Trophoblast cell (in vitro differentiated cells and primary cell): Measurements from ENCODE around the gene FEZF2.

ENCODE experiments used
- DNase-seq, 2 donors: peaks; one replicate each; pipeline ENCODE4 v3.0.0-alpha.2; 2016
- H2AFZ ChIP-seq: 2 replicates; pipeline ENCODE4 v1.6.1; 2013; ENCODE audit warnings: low read length, moderate library complexity, mild to moderate bottlenecking; ENCODE audit not compliant: insufficient read depth, poor library complexity
- H2AK5ac ChIP-seq: 2 replicates; pipeline ENCODE4 v1.6.1; 2013; ENCODE audit warnings: mild to moderate bottlenecking, low read length
- H2BK120ac ChIP-seq: 2 replicates; pipeline ENCODE4 v1.6.1; 2013; ENCODE audit warnings: low read length, mild to moderate bottlenecking, moderate library complexity; ENCODE audit not compliant: insufficient read depth, poor library complexity
- H2BK12ac ChIP-seq: 2 replicates; pipeline ENCODE4 v1.6.1; 2013; ENCODE audit warnings: mild to moderate bottlenecking, low read length, moderate library complexity
- H2BK5ac ChIP-seq: 2 replicates; pipeline ENCODE4 v1.6.1; 2013; ENCODE audit warnings: low read length, low read depth, moderate library complexity, mild to moderate bottlenecking; ENCODE audit not compliant: poor library complexity
- H3K14ac ChIP-seq: 2 replicates; pipeline ENCODE4 v1.6.1; 2013; ENCODE audit warnings: mild to moderate bottlenecking, low read length
- H3K18ac ChIP-seq: 2 replicates; pipeline ENCODE4 v1.6.1; 2013; ENCODE audit warnings: mild to moderate bottlenecking, low read length
- H3K23ac ChIP-seq: 2 replicates; pipeline ENCODE4 v1.6.1; 2013; ENCODE audit warnings: low read length
- H3K27ac ChIP-seq: 2 replicates; pipeline ENCODE4 v1.5.1; 2013; ENCODE audit warnings: low read depth, mild to moderate bottlenecking, inconsistent platforms, low read length, moderate library complexity
- H3K27me3 ChIP-seq: 2 replicates; pipeline ENCODE4 v1.6.1; 2013; ENCODE audit warnings: inconsistent platforms, mild to moderate bottlenecking, low read length, moderate library complexity; ENCODE audit not compliant: insufficient read depth
- H3K36me3 ChIP-seq, 2 experiments: 1 replicate in 1 of 2; 2 replicates in 1 of 2; pipeline ENCODE4 v1.6.1; 2013; ENCODE audit warnings: low read length in 2 of 2, mild to moderate bottlenecking in 2 of 2, moderate library complexity in 1 of 2; ENCODE audit not compliant: insufficient read depth in 2 of 2, control insufficient read depth in 1 of 2
- H3K4ac ChIP-seq: 2 replicates; pipeline ENCODE4 v1.6.1; 2013; ENCODE audit warnings: low read depth, mild to moderate bottlenecking, low read length, moderate library complexity
- H3K4me1 ChIP-seq, 2 experiments: 1 replicate in 1 of 2; 2 replicates in 1 of 2; pipeline ENCODE4 v1.6.1; 2013; ENCODE audit warnings: low read length in 2 of 2, mild to moderate bottlenecking in 2 of 2, moderate library complexity in 1 of 2; ENCODE audit not compliant: insufficient read depth in 2 of 2, control insufficient read depth in 1 of 2
- H3K4me2 ChIP-seq: 2 replicates; pipeline ENCODE4 v1.6.1; 2013; ENCODE audit warnings: inconsistent platforms, mild to moderate bottlenecking, low read length, moderate library complexity
- H3K4me3 ChIP-seq: 2 replicates; pipeline ENCODE4 v1.5.1; 2013; ENCODE audit warnings: mild to moderate bottlenecking, low read depth, low read length, inconsistent platforms
- H3K79me1 ChIP-seq: one replicate; pipeline ENCODE4 v1.6.1; 2013; ENCODE audit warnings: low read length
- H3K79me2 ChIP-seq: 2 replicates; pipeline ENCODE4 v1.6.1; 2013; ENCODE audit warnings: low read length, mild to moderate bottlenecking; ENCODE audit not compliant: control insufficient read depth, insufficient read depth, poor library complexity
- H3K9ac ChIP-seq: 2 replicates; pipeline ENCODE4 v1.6.1; 2013; ENCODE audit warnings: mild to moderate bottlenecking, low read length
- H3K9me3 ChIP-seq: 2 replicates; pipeline ENCODE4 v1.6.1; 2013; ENCODE audit warnings: low read depth, mild to moderate bottlenecking, control low read depth, inconsistent platforms, low read length; ENCODE audit not compliant: insufficient read depth
- H4K12ac ChIP-seq: 2 replicates; pipeline ENCODE4 v1.6.1; 2013; ENCODE audit warnings: low read depth, mild to moderate bottlenecking, low read length, moderate library complexity
- H4K8ac ChIP-seq: 2 replicates; pipeline ENCODE4 v1.6.1; 2013; ENCODE audit warnings: low read depth, mild to moderate bottlenecking, low read length, moderate library complexity
- H4K91ac ChIP-seq: one replicate; pipeline ENCODE4 v1.6.1; 2013; ENCODE audit warnings: low read depth, mild to moderate bottlenecking, low read length, moderate library complexity
- WGBS: extraction: QIAGEN DNeasy Blood & Tissue Kit; methylation state at CpG from one replicate; pipeline ENCODE4 v1.1.7; 2013; ENCODE audit warnings: missing lambda C conversion rate; ENCODE audit not compliant: insufficient read length, insufficient coverage; ENCODE audit errors: extremely low coverage; 5-methylcytosine and 5-hydroxymethylcytosine counted together

The FEZF2 gene

GRCh38 chr3:62356356-62356755 lies 17.0 kb downstream of the FEZF2 start:
- Histone ChIP-seq H4K12ac (no peak overlapping the region), H3K9ac (no peak overlapping the region), H3K4me2 (no peak overlapping the region), H3K23ac (no peak overlapping the region), H2AK5ac (no peak overlapping the region), H4K8ac (no peak overlapping the region), H2BK12ac (no peak overlapping the region), H2BK5ac (no peak overlapping the region), H3K27ac (no peak overlapping the region), H3K9me3 (no peaks in the 10 kb centered on the region), H2BK120ac (no peak overlapping the region), H3K4me1 (no peaks in the 10 kb centered on the region), H3K79me2 (no peaks in the 10 kb centered on the region), H3K18ac (no peak overlapping the region), H3K79me1 (no peaks in the 10 kb centered on the region), H3K4me3 (no peak overlapping the region), H3K14ac (no peak overlapping the region), H3K36me3 (no peaks in the 10 kb centered on the region), H3K27me3 (peaks cover 3% of the 10 kb centered on the region), H2AFZ (no peak overlapping the region), H4K91ac (no peak overlapping the region), H3K4ac (no peak overlapping the region)
- no peak for DNase-seq

- H2BK12ac ChIP-seq, result no peak overlapping the region
- no peak for DNase-seq
- H3K9me3 ChIP-seq, result no peaks in the 10 kb centered on the region
- no peak overlapping the region for H3K18ac ChIP-seq
- no peak overlapping the region for H3K27ac ChIP-seq
- H4K12ac ChIP-seq, result no peak overlapping the region
- no peak overlapping the region for H2AFZ ChIP-seq
- H3K4me1 ChIP-seq, result no peaks in the 10 kb centered on the region
- H3K79me2 ChIP-seq, result no peaks in the 10 kb centered on the region
- no peaks in the 10 kb centered on the region for H3K79me1 ChIP-seq
- H3K4me3 ChIP-seq, result no peak overlapping the region
- no peak overlapping the region for H4K8ac ChIP-seq
- H3K23ac ChIP-seq, result no peak overlapping the region
- H4K91ac ChIP-seq, result no peak overlapping the region
- H3K14ac ChIP-seq, result no peak overlapping the region
- H3K27me3 ChIP-seq, result peaks cover 3% of the 10 kb centered on the region
- no peak overlapping the region for H3K4me2 ChIP-seq
- H3K36me3 ChIP-seq, result no peaks in the 10 kb centered on the region
- no peak overlapping the region for H2BK5ac ChIP-seq
- H2BK120ac ChIP-seq, result no peak overlapping the region
- WGBS, result no CpG with 5 or more reads among the region's 3 CpGs
- no peak overlapping the region for H2AK5ac ChIP-seq
- no peak overlapping the region for H3K9ac ChIP-seq
- no peak overlapping the region for H3K4ac ChIP-seq
Measured at GRCh38 chr3:62355703-62356102, 17.6 kb downstream of the FEZF2 start.

- Histone ChIP-seq H4K12ac (no peak overlapping the region), H3K23ac (no peak overlapping the region), H3K4me3 (no peak overlapping the region), H3K36me3 (no peaks in the 10 kb centered on the region), H4K8ac (no peak overlapping the region), H3K4ac (no peak overlapping the region), H4K91ac (no peak overlapping the region), H3K4me2 (no peak overlapping the region), H3K79me2 (no peaks in the 10 kb centered on the region), H2BK5ac (no peak overlapping the region), H3K27ac (no peak overlapping the region), H3K9ac (no peak overlapping the region), H2BK12ac (no peak overlapping the region), H3K79me1 (no peaks in the 10 kb centered on the region), H2AK5ac (no peak overlapping the region), H3K14ac (no peak overlapping the region), H2BK120ac (no peak overlapping the region), H3K27me3 (no peaks in the 10 kb centered on the region), H3K4me1 (no peaks in the 10 kb centered on the region), H3K9me3 (no peaks in the 10 kb centered on the region), H3K18ac (no peak overlapping the region), H2AFZ (no peak overlapping the region)
- no peak for DNase-seq
- no CpG with 5 or more reads among the region's 2 CpGs for WGBS
Measured at GRCh38 chr3:62343755-62344154, 29.6 kb downstream of the FEZF2 start.

- H3K23ac ChIP-seq, result no peak overlapping the region
- H3K4me2 ChIP-seq, result no peak overlapping the region
- H4K91ac ChIP-seq, result no peak overlapping the region
- no peak overlapping the region for H2AFZ ChIP-seq
- no CpG with 5 or more reads among the region's 3 CpGs for WGBS
- no peaks in the 10 kb centered on the region for H3K36me3 ChIP-seq
- H3K79me1 ChIP-seq, result no peaks in the 10 kb centered on the region
- DNase-seq, result no peak
- no peak overlapping the region for H3K14ac ChIP-seq
- H2AK5ac ChIP-seq, result no peak overlapping the region
- H2BK12ac ChIP-seq, result no peak overlapping the region
- H3K27ac ChIP-seq, result no peak overlapping the region
- no peak overlapping the region for H3K18ac ChIP-seq
- H2BK5ac ChIP-seq, result no peak overlapping the region
- no peaks in the 10 kb centered on the region for H3K4me1 ChIP-seq
- H3K27me3 ChIP-seq, result no peaks in the 10 kb centered on the region
- no peak overlapping the region for H3K4me3 ChIP-seq
- H3K79me2 ChIP-seq, result no peaks in the 10 kb centered on the region
- H4K12ac ChIP-seq, result no peak overlapping the region
- no peak overlapping the region for H3K4ac ChIP-seq
- no peak overlapping the region for H2BK120ac ChIP-seq
- no peak overlapping the region for H4K8ac ChIP-seq
- no peak overlapping the region for H3K9ac ChIP-seq
- H3K9me3 ChIP-seq, result no peaks in the 10 kb centered on the region
Measured at GRCh38 chr3:62335196-62335595, 38.2 kb downstream of the FEZF2 start.
